Bronchial epithelial cell (primary cell): ENCODE measurements around the gene DCK. TPM values are rescaled to one million over a fixed set of nuclear protein-coding genes. Genes with fewer than 3 reads are reported as not detected.
"Not testable (repeated sequence)": the region's sequence is repeated elsewhere in the genome, so short reads cannot be mapped to it uniquely, and the experiment has no call there.

Experiments
- DNase-seq: peaks from one replicate; pipeline ENCODE4 v3.0.0-alpha.2; 2010; ENCODE audit warnings: low read depth
- FAIRE-seq: peaks from 2 replicates; lab custom pipeline; 2011; peaks lifted over from hg19 to GRCh38; lab: Jason Lieb, UNC
- H3K27me3 ChIP-seq: 2 replicates; pipeline ENCODE4 v1.5.1; 2011; ENCODE audit warnings: low read length; ENCODE audit not compliant: control insufficient read depth, insufficient read depth
- H3K36me3 ChIP-seq: 2 replicates; pipeline ENCODE4 v1.5.1; 2011; ENCODE audit warnings: low read length; ENCODE audit not compliant: control insufficient read depth, insufficient read depth
- H3K4me3 ChIP-seq: 2 replicates; pipeline ENCODE4 v1.5.1; 2011; ENCODE audit warnings: mild to moderate bottlenecking, low read depth, low read length, control low read depth
- total RNA-seq: library from RNA; depleted of rRNA; stranded (reverse); fragments of >200 nt; gene quantifications from 2 replicates; pipeline ENCODE4 v1.2.1, GENCODE V29; 2014
- TF ChIP-seq, protein P1 (sequence below): IDR thresholded peaks from 2 replicates; pipeline ENCODE4 v1.5.1; 2011; ENCODE audit warnings: mild to moderate bottlenecking, moderate library complexity, low read length, control low read depth, inconsistent platforms; ENCODE audit not compliant: insufficient read depth, severe bottlenecking

The DCK gene
- total RNA-seq, 1 donor from 2014 or later, result 16.1 TPM

DNA sequence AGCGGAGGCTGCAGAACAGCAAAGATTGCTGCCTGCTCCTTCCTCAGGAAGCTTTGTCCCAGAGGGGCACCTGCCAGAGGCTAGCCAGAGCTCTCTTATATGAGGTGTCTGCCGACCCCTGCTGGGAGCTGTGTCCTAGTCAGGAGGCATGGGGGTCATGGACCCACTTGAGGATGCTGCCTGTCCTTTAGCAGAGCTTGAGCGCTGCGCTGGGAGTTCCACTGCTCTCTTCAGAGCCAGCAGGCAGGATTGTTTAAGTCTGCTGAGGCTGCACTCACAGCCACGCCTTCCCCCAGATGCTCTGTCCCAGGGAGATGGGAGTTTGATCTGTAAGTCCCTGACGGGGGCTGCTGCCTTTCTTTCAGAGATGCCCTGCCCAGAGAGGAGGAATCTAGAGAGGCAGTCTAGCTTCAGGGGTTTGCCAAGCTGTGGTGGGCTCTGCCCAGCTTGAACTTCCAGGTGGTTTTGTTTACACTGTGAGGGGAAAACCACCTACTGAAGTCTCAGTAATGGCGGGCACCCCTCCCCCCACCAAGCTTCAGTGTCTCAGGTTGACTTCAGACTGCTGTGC is 10.9 kb downstream of the DCK start:
- no peaks in the 10 kb centered on the region for H3K36me3 ChIP-seq
- no peaks in the 10 kb centered on the region for H3K27me3 ChIP-seq
- DNase-seq (no peak), FAIRE-seq (no peak)
- no peak overlapping the region for H3K4me3 ChIP-seq
- TF ChIP-seq, protein P1, sequence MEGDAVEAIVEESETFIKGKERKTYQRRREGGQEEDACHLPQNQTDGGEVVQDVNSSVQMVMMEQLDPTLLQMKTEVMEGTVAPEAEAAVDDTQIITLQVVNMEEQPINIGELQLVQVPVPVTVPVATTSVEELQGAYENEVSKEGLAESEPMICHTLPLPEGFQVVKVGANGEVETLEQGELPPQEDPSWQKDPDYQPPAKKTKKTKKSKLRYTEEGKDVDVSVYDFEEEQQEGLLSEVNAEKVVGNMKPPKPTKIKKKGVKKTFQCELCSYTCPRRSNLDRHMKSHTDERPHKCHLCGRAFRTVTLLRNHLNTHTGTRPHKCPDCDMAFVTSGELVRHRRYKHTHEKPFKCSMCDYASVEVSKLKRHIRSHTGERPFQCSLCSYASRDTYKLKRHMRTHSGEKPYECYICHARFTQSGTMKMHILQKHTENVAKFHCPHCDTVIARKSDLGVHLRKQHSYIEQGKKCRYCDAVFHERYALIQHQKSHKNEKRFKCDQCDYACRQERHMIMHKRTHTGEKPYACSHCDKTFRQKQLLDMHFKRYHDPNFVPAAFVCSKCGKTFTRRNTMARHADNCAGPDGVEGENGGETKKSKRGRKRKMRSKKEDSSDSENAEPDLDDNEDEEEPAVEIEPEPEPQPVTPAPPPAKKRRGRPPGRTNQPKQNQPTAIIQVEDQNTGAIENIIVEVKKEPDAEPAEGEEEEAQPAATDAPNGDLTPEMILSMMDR, result no peak

GRCh38 chr4:71005025-71005424 is 11.6 kb downstream of the DCK start:
- not testable (repeated sequence) for FAIRE-seq

GRCh38 chr4:71006203-71006907 is 12.9 kb downstream of the DCK start:
- TF ChIP-seq, protein P1, result no peak
- H3K27me3 ChIP-seq, result no peaks in the 10 kb centered on the region
- no peak for DNase-seq
- no peak for FAIRE-seq
- H3K4me3 ChIP-seq, result no peak overlapping the region
- no peaks in the 10 kb centered on the region for H3K36me3 ChIP-seq

More at GRCh38 chr4:71005025-71005424, 11.6 kb downstream of the DCK start:
- not testable (repeated sequence) for DNase-seq, H3K36me3 ChIP-seq, H3K27me3 ChIP-seq, H3K4me3 ChIP-seq

GRCh38 chr4:71008196-71008595 is 14.7 kb downstream of the DCK start:
- no peak for FAIRE-seq
- no peak for DNase-seq
- no peak overlapping the region for H3K4me3 ChIP-seq
- TF ChIP-seq, protein P1, result no peak
- no peaks in the 10 kb centered on the region for H3K27me3 ChIP-seq
- no peaks in the 10 kb centered on the region for H3K36me3 ChIP-seq

DNA sequence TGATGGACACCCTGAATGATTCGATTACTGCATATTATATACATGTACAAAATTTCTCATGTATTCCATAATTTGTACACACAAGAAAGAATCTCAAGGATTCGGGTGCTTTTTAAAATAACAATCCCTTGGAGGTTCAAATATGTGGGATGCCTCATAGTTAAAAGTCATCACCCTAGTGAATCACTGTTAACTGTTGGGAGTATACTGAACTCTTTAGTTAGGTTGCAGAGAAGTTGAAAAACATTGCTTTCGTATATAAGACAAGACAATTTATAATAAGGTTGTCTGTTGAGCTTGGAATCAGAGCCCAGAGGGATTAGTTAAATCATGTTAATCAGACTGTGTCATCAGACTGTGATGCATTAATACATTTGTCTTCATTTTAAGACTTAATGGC is 15.6 kb downstream of the DCK start:
- H3K4me3 ChIP-seq, result no peak overlapping the region
- DNase-seq (no peak), FAIRE-seq (no peak)
- TF ChIP-seq, protein P1, result no peak
- H3K27me3 ChIP-seq, result no peaks in the 10 kb centered on the region
- H3K36me3 ChIP-seq, result no peaks in the 10 kb centered on the region

DNA sequence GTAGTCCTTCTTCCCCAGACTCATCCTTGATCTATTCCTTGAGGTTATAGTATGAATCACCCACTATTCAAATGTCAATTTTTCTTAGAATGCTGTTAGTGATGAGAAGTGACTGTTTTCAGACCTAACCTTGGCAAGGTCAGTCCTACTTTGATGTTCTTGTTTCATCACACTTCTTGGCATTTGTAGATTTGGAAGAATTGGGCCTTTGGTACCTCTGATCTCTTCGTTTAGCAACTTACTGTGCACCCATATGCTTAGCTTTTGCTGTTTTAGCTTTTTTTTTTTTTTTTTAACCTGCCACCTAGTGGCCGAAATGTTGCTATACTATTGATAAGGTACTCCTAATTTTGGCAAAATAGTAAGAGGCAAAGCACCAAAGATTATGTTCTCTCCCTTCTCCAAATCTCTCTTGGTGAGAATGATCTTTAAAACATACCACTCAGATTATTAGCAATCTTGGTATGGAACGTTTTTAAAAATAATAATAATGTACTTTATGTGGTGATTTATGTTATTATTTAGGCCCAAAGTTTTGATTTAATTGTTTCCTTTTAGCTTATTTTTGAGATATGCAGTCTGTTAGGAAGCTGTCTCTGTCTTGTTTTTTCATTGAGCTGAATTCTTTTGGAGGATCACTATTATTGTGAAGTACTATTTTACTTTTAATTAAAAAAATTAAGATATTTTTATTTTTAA is 16.6 kb downstream of the DCK start:
- DNase-seq, result peak; percentile 54
- TF ChIP-seq, protein P1, result peak; percentile 50
- FAIRE-seq, result no peak
- no peaks in the 10 kb centered on the region for H3K27me3 ChIP-seq
- no peaks in the 10 kb centered on the region for H3K36me3 ChIP-seq
- H3K4me3 ChIP-seq, result no peak overlapping the region
